Measurements from ENCODE around the gene RNF2. TPM values are rescaled to one million over a fixed set of nuclear protein-coding genes. Genes with fewer than 3 reads are reported as not detected.

Gene RNF2
- total and polyA plus RNA-seq, 2 of the 13 experiments (the other 11 are each of a cell fraction or from before 2014, with no cell fraction given) = 19.3 to 21.7 TPM

GRCh38 chr1:185075476-185075875 lies 30.1 kb downstream of the RNF2 start (continued):
- TF ChIP-seq ZFAT (CRISPR knock-in tag; conservative IDR thresholded peaks at IDR 0.05) = no peak
- no peak for TF ChIP-seq RBFOX2 (IDR thresholded peaks at IDR 0.05; ENCODE audit: low read depth, low read length)
- no peak for TF ChIP-seq ZNF615 (CRISPR knock-in tag; IDR thresholded peaks at IDR 0.05; ENCODE audit: borderline replicate concordance)
- no peak for TF ChIP-seq PPARG (CRISPR knock-in tag; conservative IDR thresholded peaks at IDR 0.05)
- TF ChIP-seq ZNF788 (CRISPR knock-in tag; IDR thresholded peaks at IDR 0.05; ENCODE audit: borderline replicate concordance) = no peak
- no peak for TF ChIP-seq ZNF513 (CRISPR knock-in tag; conservative IDR thresholded peaks at IDR 0.05)
- TF ChIP-seq ZNF772 (CRISPR knock-in tag; IDR thresholded peaks at IDR 0.05) = no peak
- TF ChIP-seq ZBTB20 (CRISPR knock-in tag; IDR thresholded peaks at IDR 0.05; ENCODE audit: borderline replicate concordance, low read depth) = no peak
- TF ChIP-seq CTCF (CRISPR knock-in tag; IDR thresholded peaks at IDR 0.05) = no peak
- no peak for TF ChIP-seq CEBPZ (IDR thresholded peaks at IDR 0.05; ENCODE audit: low read length)
- TF ChIP-seq ZNF563 (CRISPR knock-in tag; IDR thresholded peaks at IDR 0.05) = no peak
- no peak for TF ChIP-seq TFDP2 (CRISPR knock-in tag; IDR thresholded peaks at IDR 0.05)
- no peak for TF ChIP-seq MTA1 (CRISPR knock-in tag; IDR thresholded peaks at IDR 0.05; ENCODE audit: borderline replicate concordance)
- no peak for TF ChIP-seq ZNF251 (CRISPR knock-in tag; IDR thresholded peaks at IDR 0.05)

Data from HepG2 (cell line).